Measurements from ENCODE around the gene KAT7. TPM values are rescaled to one million over a fixed set of nuclear protein-coding genes. Genes with fewer than 3 reads are reported as not detected.
"Not testable (repeated sequence)": the region's sequence is repeated elsewhere in the genome, so short reads cannot be mapped to it uniquely, and the experiment has no call there.

KAT7 gene
- total RNA-seq, 1 donor from 2014 or later, result 93.5 TPM

- Mint-ChIP-seq H3K4me1 (peaks cover 6% of the 10 kb centered on the region), H3K27ac (ENCODE audit: unreplicated experiment) (no peak overlapping the region), H3K9me3 (no peaks in the 10 kb centered on the region), H3K27me3 (ENCODE audit: low read depth) (no peaks in the 10 kb centered on the region), H3K4me3 (no peak overlapping the region), H3K36me3 (ENCODE audit: low read depth) (no peaks in the 10 kb centered on the region)
- no peak for TF ChIP-seq CTCF (conservative IDR thresholded peaks at IDR 0.05)
- no peak for DNase-seq (ENCODE audit: low read depth, low spot score)
Observed at GRCh38 chr17:49757151-49757777, 31.2 kb upstream of the KAT7 start.

GRCh38 chr17:49758464-49759010, 29.9 kb upstream of the KAT7 start:
- H3K36me3 Mint-ChIP-seq (ENCODE audit: low read depth); H3K9me3 Mint-ChIP-seq; H3K27ac Mint-ChIP-seq (ENCODE audit: unreplicated experiment); H3K4me3 Mint-ChIP-seq; DNase-seq (ENCODE audit: low read depth, low spot score); H3K27me3 Mint-ChIP-seq (ENCODE audit: low read depth): not testable (repeated sequence)
- H3K4me1 Mint-ChIP-seq, result peaks cover 16% of the 10 kb centered on the region

GRCh38 chr17:49759203-49759602, 29.3 kb upstream of the KAT7 start:
- peaks cover 2% of the 10 kb centered on the region for H3K9me3 Mint-ChIP-seq
- no peaks in the 10 kb centered on the region for H3K36me3 Mint-ChIP-seq (ENCODE audit: low read depth)
- H3K4me3 Mint-ChIP-seq, result no peak overlapping the region
- no peak for TF ChIP-seq CTCF (conservative IDR thresholded peaks at IDR 0.05)
- DNase-seq (ENCODE audit: low read depth, low spot score), result no peak
- peaks cover 19% of the 10 kb centered on the region for H3K4me1 Mint-ChIP-seq
- no peak overlapping the region for H3K27ac Mint-ChIP-seq (ENCODE audit: unreplicated experiment)
- H3K27me3 Mint-ChIP-seq (ENCODE audit: low read depth), result peaks cover 2% of the 10 kb centered on the region

GRCh38 chr17:49760296-49760695, 28.2 kb upstream of the KAT7 start:
- no peak overlapping the region for H3K27ac Mint-ChIP-seq (ENCODE audit: unreplicated experiment)
- H3K4me1 Mint-ChIP-seq, result peaks cover 25% of the 10 kb centered on the region
- H3K27me3 Mint-ChIP-seq (ENCODE audit: low read depth), result peaks cover 9% of the 10 kb centered on the region
- no peak for TF ChIP-seq CTCF (conservative IDR thresholded peaks at IDR 0.05)
- H3K36me3 Mint-ChIP-seq (ENCODE audit: low read depth), result no peaks in the 10 kb centered on the region
- H3K4me3 Mint-ChIP-seq, result peak overlapping the region; percentile 29
- DNase-seq (ENCODE audit: low read depth, low spot score), result no peak
- peaks cover 4% of the 10 kb centered on the region for H3K9me3 Mint-ChIP-seq

GRCh38 chr17:49760932-49761558, 27.4 kb upstream of the KAT7 start:
- DNase-seq (ENCODE audit: low read depth, low spot score), result no peak
- Mint-ChIP-seq H3K9me3 (peaks cover 4% of the 10 kb centered on the region), H3K36me3 (ENCODE audit: low read depth) (no peaks in the 10 kb centered on the region), H3K4me3 (peak overlapping the region; percentile 52), H3K27ac (ENCODE audit: unreplicated experiment) (no peak overlapping the region), H3K4me1 (peaks cover 25% of the 10 kb centered on the region), H3K27me3 (ENCODE audit: low read depth) (peaks cover 16% of the 10 kb centered on the region)
- no peak for TF ChIP-seq CTCF (conservative IDR thresholded peaks at IDR 0.05)
